Measurements from ENCODE around the gene MEIOSIN. TPM values are rescaled to one million over a fixed set of nuclear protein-coding genes. Genes with fewer than 3 reads are reported as not detected.

Gene MEIOSIN
- total RNA-seq, 1 experiment from 2014 or later, result not detected

GRCh38 chr19:45752639-45753038 lies 19.4 kb downstream of the MEIOSIN start:
- H3K9me3 ChIP-seq (ENCODE audit: low read depth, low read length, poor library complexity, severe bottlenecking), result no peaks in the 10 kb centered on the region
- no peak overlapping the region for H3K27ac ChIP-seq (ENCODE audit: low read depth, low read length, poor library complexity, severe bottlenecking)
- intact Hi-C loops (cut with micrococcal nuclease; ENCODE audit: unreplicated experiment), result no loop called here
- ChIA-PET POLR2A (ENCODE audit: low non-redundant PET) (no interaction called here), CTCF (no interaction called here)
- H3K27me3 ChIP-seq (replicated peaks; ENCODE audit: insufficient read depth, low read depth, low read length, poor library complexity), result no peaks in the 10 kb centered on the region
- no peak for DNase-seq (ENCODE audit: low spot score)
- TF ChIP-seq CTCF (conservative IDR thresholded peaks at IDR 0.05; ENCODE audit: low read depth, low read length) (no peak), EZH2 (IDR thresholded peaks at IDR 0.05; ENCODE audit: borderline replicate concordance, low read depth, low read length, poor library complexity, severe bottlenecking) (no peak)
- H3K36me3 ChIP-seq (ENCODE audit: insufficient read depth, low read length, poor library complexity, severe bottlenecking), result no peaks in the 10 kb centered on the region
- no peaks in the 10 kb centered on the region for H3K4me1 ChIP-seq (ENCODE audit: insufficient read depth, low read length, poor library complexity, severe bottlenecking)
- no TSS peak for BruUV-seq (replicated peaks)
- no peak overlapping the region for H3K4me3 ChIP-seq (ENCODE audit: low read depth, low read length, poor library complexity, severe bottlenecking)

- BruUV-seq (replicated peaks), result no TSS peak
- DNase-seq (ENCODE audit: low spot score), result no peak
- H3K36me3 ChIP-seq (ENCODE audit: insufficient read depth, low read length, poor library complexity, severe bottlenecking), result no peaks in the 10 kb centered on the region
- TF ChIP-seq EZH2 (IDR thresholded peaks at IDR 0.05; ENCODE audit: borderline replicate concordance, low read depth, low read length, poor library complexity, severe bottlenecking) (no peak), CTCF (conservative IDR thresholded peaks at IDR 0.05; ENCODE audit: low read depth, low read length) (no peak)
- no peaks in the 10 kb centered on the region for H3K9me3 ChIP-seq (ENCODE audit: low read depth, low read length, poor library complexity, severe bottlenecking)
- CTCF ChIA-PET, result no interaction called here
- no peak overlapping the region for H3K4me3 ChIP-seq (ENCODE audit: low read depth, low read length, poor library complexity, severe bottlenecking)
- POLR2A ChIA-PET (ENCODE audit: low non-redundant PET), result interaction anchor here (0.6 kb wide), 1 partner anchor 26 kb away, joined by 3 read pairs; no protein-coding TSS in a partner anchor
- H3K27me3 ChIP-seq (replicated peaks; ENCODE audit: insufficient read depth, low read depth, low read length, poor library complexity), result no peaks in the 10 kb centered on the region
- H3K4me1 ChIP-seq (ENCODE audit: insufficient read depth, low read length, poor library complexity, severe bottlenecking), result no peaks in the 10 kb centered on the region
- intact Hi-C loops (cut with micrococcal nuclease; ENCODE audit: unreplicated experiment), result no loop called here
- H3K27ac ChIP-seq (ENCODE audit: low read depth, low read length, poor library complexity, severe bottlenecking), result no peak overlapping the region
Observed at GRCh38 chr19:45753548-45753947, 20.3 kb downstream of the MEIOSIN start.

- TF ChIP-seq EZH2 (IDR thresholded peaks at IDR 0.05; ENCODE audit: borderline replicate concordance, low read depth, low read length, poor library complexity, severe bottlenecking) (no peak), CTCF (conservative IDR thresholded peaks at IDR 0.05; ENCODE audit: low read depth, low read length) (no peak)
Observed at GRCh38 chr19:45754323-45754722, 21.1 kb downstream of the MEIOSIN start.

More at GRCh38 chr19:45754323-45754722, 21.1 kb downstream of the MEIOSIN start:
- no peaks in the 10 kb centered on the region for H3K4me1 ChIP-seq (ENCODE audit: insufficient read depth, low read length, poor library complexity, severe bottlenecking)
- intact Hi-C loops (cut with micrococcal nuclease; ENCODE audit: unreplicated experiment), result no loop called here
- ChIA-PET CTCF (no interaction called here), POLR2A (ENCODE audit: low non-redundant PET) (no interaction called here)
- H3K4me3 ChIP-seq (ENCODE audit: low read depth, low read length, poor library complexity, severe bottlenecking), result no peak overlapping the region
- no peaks in the 10 kb centered on the region for H3K36me3 ChIP-seq (ENCODE audit: insufficient read depth, low read length, poor library complexity, severe bottlenecking)
- BruUV-seq (replicated peaks), result no TSS peak
- no peak for DNase-seq (ENCODE audit: low spot score)
- no peak overlapping the region for H3K27ac ChIP-seq (ENCODE audit: low read depth, low read length, poor library complexity, severe bottlenecking)
- H3K27me3 ChIP-seq (replicated peaks; ENCODE audit: insufficient read depth, low read depth, low read length, poor library complexity), result no peaks in the 10 kb centered on the region
- no peaks in the 10 kb centered on the region for H3K9me3 ChIP-seq (ENCODE audit: low read depth, low read length, poor library complexity, severe bottlenecking)

Measured in A673 (cell line).